Measurements from ENCODE around the gene BICRAL. TPM values are rescaled to one million over a fixed set of nuclear protein-coding genes. Genes with fewer than 3 reads are reported as not detected.
"Not testable (repeated sequence)": the region's sequence is repeated elsewhere in the genome, so short reads cannot be mapped to it uniquely, and the experiment has no call there.

The BICRAL gene
- total RNA-seq: 10 to 100 TPM; 11.6 to 14.9 TPM
- polyA plus RNA-seq (2013, experiment 1 of 2): 7.7 TPM
- 6.8 TPM for polyA plus RNA-seq (2013, experiment 2 of 2)
- long read RNA-seq, experiment 1, partial matches to known transcripts: 0 of 5 reads
- long read RNA-seq, experiment 1, other reads (novel, unspliced or antisense): 5 of 5 reads
- long read RNA-seq, experiment 2, full-length matches to known transcripts: 3 of 13 reads
- long read RNA-seq, experiment 2, partial matches to known transcripts: 5 of 13 reads
- long read RNA-seq, experiment 2, other reads (novel, unspliced or antisense): 5 of 13 reads
- long read RNA-seq, experiment 3, partial matches to known transcripts: 0 of 7 reads
- long read RNA-seq, experiment 3, other reads (novel, unspliced or antisense): 7 of 7 reads
- long read RNA-seq, experiment 4, partial matches to known transcripts: 0 of 2 reads
- long read RNA-seq, experiment 4, other reads (novel, unspliced or antisense): 2 of 2 reads

GRCh38 chr6:42781796-42782688 is at the start of gene BICRAL:
TSS of gene BICRAL (plus strand) at chr6:42782052. CDS start at chr6:42822023, 39,971 bp downstream.
- no peaks in the 10 kb centered on the region for H3K27me3 ChIP-seq (ENCODE audit: control insufficient read depth, insufficient read depth, low read length, poor library complexity, severe bottlenecking)
- no peaks in the 10 kb centered on the region for H3K27me3 Mint-ChIP-seq (ENCODE audit: insufficient read depth)
- peaks cover 6% of the 10 kb centered on the region for H3K36me3 Mint-ChIP-seq (ENCODE audit: low read depth)
- no peaks in the 10 kb centered on the region for H3K9me3 ChIP-seq (ENCODE audit: control insufficient read depth, low read length)
- H3K4me3 ChIP-seq (ENCODE audit: low read length): peak within 1 kb of the TSS; percentile 98
- no peaks in the 10 kb centered on the region for H3K36me3 ChIP-seq (ENCODE audit: control insufficient read depth, insufficient read depth, low read length)
- 0% methylated on average over 65 of the region's 70 CpGs; no CpG with 5 or more reads in 1 of the 2 experiments for WGBS, 2 experiments (ENCODE audit: insufficient coverage in 1 of 2, insufficient read length in 1 of 2)
- peak within 1 kb of the TSS; percentile 99 for H3K27ac Mint-ChIP-seq
- no peak for TF ChIP-seq CTCF (conservative IDR thresholded peaks at IDR 0.05)
- peaks cover 15% of the 10 kb centered on the region for H3K4me1 Mint-ChIP-seq
- peak; percentile 86 for DNase-seq
- peak within 1 kb of the TSS; percentile 87 for H3K9ac ChIP-seq (ENCODE audit: extremely low read depth, low read length, poor library complexity, severe bottlenecking)
- H3K4me3 Mint-ChIP-seq: no peak within 1 kb of the TSS
- H3K9me3 Mint-ChIP-seq: no peaks in the 10 kb centered on the region
- peak within 1 kb of the TSS; percentile 99 for H3K27ac ChIP-seq (ENCODE audit: low read depth, low read length)
- no peaks in the 10 kb centered on the region for H3K4me1 ChIP-seq (ENCODE audit: control insufficient read depth, insufficient read depth, low read length)

DNA sequence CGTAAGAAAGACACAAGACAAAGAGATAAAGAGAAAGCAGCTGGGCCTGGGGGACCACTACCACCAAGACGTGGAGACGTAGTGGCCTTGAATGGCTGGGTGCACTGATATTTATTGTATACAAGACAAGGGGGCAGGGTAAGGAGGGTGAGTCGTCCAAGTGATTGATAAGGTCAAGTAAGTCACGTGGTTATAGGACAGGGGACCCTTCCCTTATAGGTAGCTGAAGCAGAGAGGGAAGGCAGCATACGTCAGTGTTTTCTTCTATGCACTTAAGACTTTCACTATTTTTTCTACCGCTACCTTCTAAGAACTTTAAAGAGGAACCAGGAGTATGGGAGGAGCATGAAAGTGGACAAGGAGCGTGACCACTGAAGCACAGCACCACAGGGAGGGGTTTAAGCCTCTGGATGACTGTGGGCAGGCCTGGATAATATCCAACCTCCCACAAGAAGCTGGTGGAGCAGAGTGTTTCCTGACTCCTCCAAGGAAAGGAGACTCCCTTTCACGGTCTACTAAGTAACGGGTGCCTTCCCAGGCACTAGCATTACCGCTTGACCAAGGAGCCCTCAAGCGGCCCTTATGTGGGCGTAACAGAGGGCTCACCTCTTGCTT is 47.9 kb upstream of the BICRAL start:
- H3K9ac ChIP-seq (ENCODE audit: extremely low read depth, low read length, poor library complexity, severe bottlenecking); H3K4me1 ChIP-seq (ENCODE audit: control insufficient read depth, insufficient read depth, low read length); H3K27me3 ChIP-seq (ENCODE audit: control insufficient read depth, insufficient read depth, low read length, poor library complexity, severe bottlenecking); H3K27ac Mint-ChIP-seq; H3K9me3 ChIP-seq (ENCODE audit: control insufficient read depth, low read length); H3K27me3 Mint-ChIP-seq (ENCODE audit: insufficient read depth); H3K4me1 Mint-ChIP-seq; DNase-seq; H3K27ac ChIP-seq (ENCODE audit: low read depth, low read length); H3K4me3 Mint-ChIP-seq; H3K36me3 Mint-ChIP-seq (ENCODE audit: low read depth); H3K36me3 ChIP-seq (ENCODE audit: control insufficient read depth, insufficient read depth, low read length); H3K4me3 ChIP-seq (ENCODE audit: low read length); H3K9me3 Mint-ChIP-seq: not testable (repeated sequence)
- 89 to 95% methylated on average over 7 to 13 of the region's 13 CpGs for WGBS, 2 experiments (ENCODE audit: insufficient coverage in 1 of 2, insufficient read length in 1 of 2)

GRCh38 chr6:42735976-42736375 is 45.9 kb upstream of the BICRAL start:
- Mint-ChIP-seq H3K27ac (no peak overlapping the region), H3K36me3 (ENCODE audit: low read depth) (no peaks in the 10 kb centered on the region), H3K4me3 (no peak overlapping the region), H3K27me3 (ENCODE audit: insufficient read depth) (no peaks in the 10 kb centered on the region), H3K9me3 (peaks cover 2% of the 10 kb centered on the region), H3K4me1 (no peaks in the 10 kb centered on the region)
- no peak for TF ChIP-seq CTCF (conservative IDR thresholded peaks at IDR 0.05)
- no peaks in the 10 kb centered on the region for H3K4me1 ChIP-seq (ENCODE audit: control insufficient read depth, insufficient read depth, low read length)
- H3K36me3 ChIP-seq (ENCODE audit: control insufficient read depth, insufficient read depth, low read length): no peaks in the 10 kb centered on the region
- H3K4me3 ChIP-seq (ENCODE audit: low read length): no peak overlapping the region
- H3K27ac ChIP-seq (ENCODE audit: low read depth, low read length): no peak overlapping the region
- no peak overlapping the region for H3K9ac ChIP-seq (ENCODE audit: extremely low read depth, low read length, poor library complexity, severe bottlenecking)
- WGBS, 2 experiments (ENCODE audit: insufficient coverage in 1 of 2, insufficient read length in 1 of 2): 83 to 94% methylated on average over 1 to 3 of the region's 3 CpGs
- no peaks in the 10 kb centered on the region for H3K27me3 ChIP-seq (ENCODE audit: control insufficient read depth, insufficient read depth, low read length, poor library complexity, severe bottlenecking)
- DNase-seq: no peak
- no peaks in the 10 kb centered on the region for H3K9me3 ChIP-seq (ENCODE audit: control insufficient read depth, low read length)

Measured in endodermal cell (in vitro differentiated cells).